Colonic mucosa (tissue), 4 donors: ENCODE data around the gene USO1. TPM values are rescaled to one million over a fixed set of nuclear protein-coding genes. Genes with fewer than 3 reads are reported as not detected.

Experiments
- DNase-seq: peaks from one replicate; pipeline ENCODE4 v3.0.0-alpha.2; 2020
- H3K27ac ChIP-seq: fragments of 200-600 bp; one replicate; pipeline ENCODE4 v1.8.0; 2021
- H3K27me3 ChIP-seq: fragments of 200-600 bp; one replicate; pipeline ENCODE4 v1.8.0; 2021
- H3K36me3 ChIP-seq: fragments of 200-600 bp; one replicate; pipeline ENCODE4 v1.8.0; 2021
- H3K4me1 ChIP-seq: fragments of 200-600 bp; one replicate; pipeline ENCODE4 v1.8.0; 2021; ENCODE audit warnings: mild to moderate bottlenecking
- H3K4me3 ChIP-seq: fragments of 200-600 bp; one replicate; pipeline ENCODE4 v1.8.0; 2021
- H3K9ac ChIP-seq, 2 donors: one replicate each; pipeline ENCODE4 v1.7.0; 2013; ENCODE audit warnings: control low read depth in 2 of 2, low read depth in 2 of 2, low read length in 2 of 2
- H3K9me3 ChIP-seq: fragments of 200-600 bp; one replicate; pipeline ENCODE4 v1.8.0; 2021
- intact Hi-C: fragments of 100-400 bp; cut with DNase I; formaldehyde crosslinking; loops from one replicate; pipeline ENCODE4 v1.14.1; 2022
- total RNA-seq, 2 donors: library from RNA; stranded (reverse); fragmentation: NEBNext Ultra II Directional in 1 of 2; extraction: Animal tissue kit (Norgen Biotek cat#: 25700) in 1 of 2; gene quantifications; one replicate each; pipeline ENCODE4 v1.2.1, GENCODE V29; 2021
- TF ChIP-seq, protein P1 (sequence below): fragments of 200-600 bp; IDR thresholded peaks from one replicate; pipeline ENCODE4 v1.8.0; 2022; ENCODE audit warnings: antibody characterized with exemption, mild to moderate bottlenecking
- donor health status: healthy.
- donor health status: DM: no; HTN: no; CAD: no.
- donor health status: DM: no; HTN: no; CAD: no.

USO1 gene
- total RNA-seq, 2 donors from 2014 or later, result 54.7 to 63.0 TPM

GRCh38 chr4:75834095-75834771 is 109.9 kb downstream of the USO1 start:
- DNase-seq, result no peak
- Histone ChIP-seq H3K36me3 (no peaks in the 10 kb centered on the region), H3K27ac (no peak overlapping the region), H3K4me1 (no peaks in the 10 kb centered on the region), H3K4me3 (no peak overlapping the region), H3K9me3 (no peaks in the 10 kb centered on the region), H3K27me3 (no peaks in the 10 kb centered on the region), H3K9ac (no peak overlapping the region)
- TF ChIP-seq, protein P1, sequence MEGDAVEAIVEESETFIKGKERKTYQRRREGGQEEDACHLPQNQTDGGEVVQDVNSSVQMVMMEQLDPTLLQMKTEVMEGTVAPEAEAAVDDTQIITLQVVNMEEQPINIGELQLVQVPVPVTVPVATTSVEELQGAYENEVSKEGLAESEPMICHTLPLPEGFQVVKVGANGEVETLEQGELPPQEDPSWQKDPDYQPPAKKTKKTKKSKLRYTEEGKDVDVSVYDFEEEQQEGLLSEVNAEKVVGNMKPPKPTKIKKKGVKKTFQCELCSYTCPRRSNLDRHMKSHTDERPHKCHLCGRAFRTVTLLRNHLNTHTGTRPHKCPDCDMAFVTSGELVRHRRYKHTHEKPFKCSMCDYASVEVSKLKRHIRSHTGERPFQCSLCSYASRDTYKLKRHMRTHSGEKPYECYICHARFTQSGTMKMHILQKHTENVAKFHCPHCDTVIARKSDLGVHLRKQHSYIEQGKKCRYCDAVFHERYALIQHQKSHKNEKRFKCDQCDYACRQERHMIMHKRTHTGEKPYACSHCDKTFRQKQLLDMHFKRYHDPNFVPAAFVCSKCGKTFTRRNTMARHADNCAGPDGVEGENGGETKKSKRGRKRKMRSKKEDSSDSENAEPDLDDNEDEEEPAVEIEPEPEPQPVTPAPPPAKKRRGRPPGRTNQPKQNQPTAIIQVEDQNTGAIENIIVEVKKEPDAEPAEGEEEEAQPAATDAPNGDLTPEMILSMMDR, result no peak
- intact Hi-C loops, result no loop called here

GRCh38 chr4:75834772-75835154 is 110.4 kb downstream of the USO1 start:
- Histone ChIP-seq H3K36me3 (no peaks in the 10 kb centered on the region), H3K9me3 (no peaks in the 10 kb centered on the region), H3K4me3 (no peak overlapping the region), H3K4me1 (no peaks in the 10 kb centered on the region), H3K27me3 (no peaks in the 10 kb centered on the region), H3K27ac (no peak overlapping the region), H3K9ac (no peak overlapping the region)
- DNase-seq, result no peak
- intact Hi-C loops, result no loop called here
- TF ChIP-seq, protein P1, result no peak

DNA sequence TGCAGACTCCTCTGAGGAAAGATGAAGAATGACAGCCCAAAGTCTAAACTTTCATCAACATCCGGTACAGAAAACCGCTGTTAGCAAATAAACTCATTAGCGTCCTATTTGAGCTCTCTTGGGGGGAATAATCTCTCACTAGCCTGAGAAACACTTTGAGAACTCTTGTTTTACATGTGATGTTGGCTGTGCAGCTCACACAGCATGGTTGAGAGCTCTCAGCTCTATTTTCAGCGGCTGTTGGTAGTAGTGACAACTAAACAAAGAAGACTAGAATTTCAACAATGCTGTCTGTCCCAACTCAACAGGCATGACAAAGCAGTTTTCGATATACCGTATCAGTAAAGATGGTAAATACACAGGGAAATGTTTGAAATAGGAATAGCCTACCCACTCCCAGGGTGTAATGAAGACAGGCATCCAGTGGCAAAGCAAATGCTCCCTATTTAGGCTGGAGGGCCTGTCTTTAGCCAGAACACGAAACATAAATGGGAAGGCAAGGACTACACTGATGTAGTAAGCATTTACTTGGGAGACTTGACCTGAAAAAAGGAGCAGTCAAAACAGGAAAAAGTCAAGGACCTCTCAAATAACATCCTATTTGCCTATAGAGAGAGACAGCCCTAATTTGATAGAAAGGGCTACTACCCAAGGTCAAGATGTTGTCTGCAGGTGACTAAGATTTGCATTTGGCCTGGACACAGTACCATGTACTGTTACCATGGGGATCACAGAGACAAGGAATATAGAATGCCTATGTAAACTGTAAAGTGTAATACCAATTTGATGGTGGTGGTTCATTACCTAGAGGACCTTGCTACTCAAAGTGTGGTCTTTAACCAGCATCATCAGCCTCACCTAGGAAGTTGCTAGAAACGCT is 117.5 kb downstream of the USO1 start:
- Histone ChIP-seq H3K9me3 (no peaks in the 10 kb centered on the region), H3K36me3 (no peaks in the 10 kb centered on the region), H3K9ac (no peak overlapping the region), H3K4me1 (no peaks in the 10 kb centered on the region), H3K27me3 (no peaks in the 10 kb centered on the region), H3K4me3 (no peak overlapping the region), H3K27ac (no peak overlapping the region)
- TF ChIP-seq, protein P1, result no peak
- DNase-seq, result no peak
- intact Hi-C loops, result loop anchor here (5.0 kb wide), 1 partner anchor 260 kb away; no protein-coding TSS in a partner anchor

DNA sequence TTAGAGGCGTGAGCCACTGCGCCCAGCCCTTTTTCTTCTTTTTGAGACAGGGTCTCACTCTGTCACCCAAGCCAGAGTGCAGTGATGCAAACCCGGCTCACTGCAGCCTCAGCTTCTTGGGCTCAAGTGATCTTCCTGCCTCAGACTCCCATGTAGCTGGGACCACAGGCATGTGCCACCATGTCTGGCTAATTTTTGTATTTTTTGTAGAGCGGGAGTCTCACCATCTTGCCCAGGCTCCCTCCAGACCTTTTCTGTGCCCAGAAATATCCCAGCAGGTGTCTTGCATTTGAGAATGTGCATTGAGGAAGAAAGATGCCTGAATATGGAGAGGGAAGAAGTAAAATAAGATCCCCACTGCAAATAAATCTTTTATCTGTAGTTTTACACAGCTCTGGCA is 119.2 kb downstream of the USO1 start:
- Histone ChIP-seq H3K4me3 (no peak overlapping the region), H3K9ac (no peak overlapping the region), H3K27ac (no peak overlapping the region), H3K27me3 (no peaks in the 10 kb centered on the region), H3K9me3 (no peaks in the 10 kb centered on the region), H3K36me3 (no peaks in the 10 kb centered on the region), H3K4me1 (no peaks in the 10 kb centered on the region)
- TF ChIP-seq, protein P1, result no peak
- intact Hi-C loops, result loop anchor here (5.0 kb wide), 1 partner anchor 261 kb away; no protein-coding TSS in a partner anchor
- DNase-seq, result no peak

DNA sequence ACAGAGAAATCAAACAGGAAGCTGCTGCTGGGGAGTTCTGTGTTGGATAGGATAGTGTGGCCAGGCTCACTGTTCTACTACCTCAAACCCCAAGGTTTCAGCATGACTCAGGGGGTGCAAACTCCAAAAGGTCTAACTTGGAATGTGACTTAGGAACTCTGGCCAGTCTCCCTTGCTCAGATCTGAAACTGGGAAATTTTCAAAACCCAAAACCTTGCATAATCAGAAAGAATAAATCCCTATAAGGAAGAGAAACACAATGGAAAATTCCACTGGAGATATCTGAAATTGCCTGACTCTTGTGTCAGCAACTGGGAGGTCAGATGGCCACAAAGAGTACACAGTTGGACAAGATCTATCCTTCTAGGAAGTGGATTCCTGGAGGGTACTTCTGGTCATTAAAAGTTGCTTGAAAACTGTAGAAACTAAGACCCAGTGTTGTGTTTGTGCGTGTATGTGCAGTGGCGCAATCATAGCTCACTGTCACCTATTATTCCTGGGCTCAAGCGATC is 119.8 kb downstream of the USO1 start:
- intact Hi-C loops, result loop anchor here (5.0 kb wide), 1 partner anchor 262 kb away; no protein-coding TSS in a partner anchor

More for the DNA sequence above, 119.8 kb downstream of the USO1 start:
- H3K27ac ChIP-seq, result no peak overlapping the region
- no peaks in the 10 kb centered on the region for H3K9me3 ChIP-seq
- no peaks in the 10 kb centered on the region for H3K27me3 ChIP-seq
- DNase-seq, result no peak
- no peaks in the 10 kb centered on the region for H3K4me1 ChIP-seq
- no peaks in the 10 kb centered on the region for H3K36me3 ChIP-seq
- TF ChIP-seq, protein P1, result no peak
- no peak overlapping the region for H3K4me3 ChIP-seq
- no peak overlapping the region for H3K9ac ChIP-seq
